H1 (cell line): ENCODE data around the gene THBS3.

ENCODE experiments used
- CBX5 ChIP-seq: fragments of 300-800, 300-1000 bp; sonication (generic); IDR thresholded peaks from 2 replicates; pipeline ENCODE4 v1.7.1; 2016; ENCODE audit warnings: antibody characterized with exemption, low read length, low read depth
- CEBPB ChIP-seq: IDR thresholded peaks from 2 replicates; pipeline ENCODE4 v1.6.1; 2012; ENCODE audit warnings: low read depth, low read length
- CHD1 ChIP-seq: IDR thresholded peaks from 2 replicates; pipeline ENCODE4 v1.6.1; 2012; ENCODE audit warnings: low read depth, low read length, improper control_type of control experiment
- EZH2 ChIP-seq: fragments of 200-600 bp; sonication (generic); IDR thresholded peaks from 2 replicates; pipeline ENCODE4 v1.7.1; 2012; ENCODE audit warnings: low read depth, mild to moderate bottlenecking, moderate library complexity, low read length, inconsistent platforms; ENCODE audit not compliant: severe bottlenecking
- JUND ChIP-seq: IDR thresholded peaks from 2 replicates; pipeline ENCODE4 v1.6.1; 2011; ENCODE audit warnings: mild to moderate bottlenecking, improper control_type of control experiment, low read length
- SP1 ChIP-seq: IDR thresholded peaks from 2 replicates; pipeline ENCODE4 v1.6.1; 2011; ENCODE audit warnings: low read depth, low read length
- TBP ChIP-seq: IDR thresholded peaks from 2 replicates; pipeline ENCODE4 v1.6.1; 2011; ENCODE audit warnings: low read depth, low read length, improper control_type of control experiment
- YY1 ChIP-seq: IDR thresholded peaks from 2 replicates; pipeline ENCODE4 v1.6.1; 2011; ENCODE audit warnings: low read depth, mild to moderate bottlenecking, low read length
- TF ChIP-seq, protein P1 (sequence below), 3 experiments: IDR thresholded peaks; 1 replicate in 2 of 3; 2 replicates in 1 of 3; pipeline versions ENCODE4 v1.5.1 to v1.6.1; 2011; ENCODE audit warnings: low read length in 3 of 3, mild to moderate bottlenecking in 3 of 3, inconsistent platforms in 2 of 3, low read depth in 1 of 3, moderate library complexity in 1 of 3; ENCODE audit not compliant: insufficient read depth in 1 of 3; ENCODE audit errors: control extremely low read depth in 1 of 3

DNA sequence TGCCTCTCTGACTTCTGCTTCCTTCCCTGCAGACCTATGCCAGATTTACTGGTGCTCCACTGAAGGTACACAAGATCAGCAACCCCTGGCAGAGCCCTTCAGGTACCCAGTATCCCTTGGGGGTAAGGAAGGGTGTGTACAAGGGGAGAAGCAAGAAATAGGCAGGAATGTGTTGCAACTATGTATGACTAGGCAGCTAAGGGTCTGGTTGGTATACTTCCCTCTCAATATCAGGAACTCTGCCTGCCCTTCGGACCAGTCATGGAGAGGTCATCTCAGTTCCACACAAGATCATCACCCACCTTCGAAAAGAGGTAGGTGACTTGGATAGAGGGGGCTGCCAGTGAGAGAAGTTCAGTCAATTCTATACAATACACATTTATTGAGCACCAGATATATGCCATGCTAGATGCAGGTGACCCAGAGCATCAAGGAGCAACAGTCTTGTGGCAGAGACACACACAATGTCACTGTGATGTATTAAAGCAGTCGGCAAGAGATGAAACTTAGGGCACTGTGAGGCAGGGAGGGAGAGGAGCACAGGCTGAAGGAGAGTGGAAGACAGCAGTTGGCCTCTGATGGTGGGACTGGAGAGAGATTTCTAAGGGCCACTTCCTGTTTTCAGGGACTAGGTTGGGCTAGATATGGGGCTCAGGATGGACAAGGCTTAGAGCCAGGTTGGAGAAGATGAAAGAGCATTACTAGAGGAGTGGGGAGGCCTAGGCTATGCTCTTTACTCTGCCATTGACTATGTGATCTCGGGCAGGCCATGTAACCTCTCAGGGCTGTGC is 2.8 kb upstream of the THBS3 start:
- TF ChIP-seq JUND (no peak), SP1 (no peak), YY1 (no peak), CEBPB (no peak), CBX5 (no peak), CHD1 (no peak), EZH2 (no peak), TBP (no peak)
- TF ChIP-seq, protein P1, sequence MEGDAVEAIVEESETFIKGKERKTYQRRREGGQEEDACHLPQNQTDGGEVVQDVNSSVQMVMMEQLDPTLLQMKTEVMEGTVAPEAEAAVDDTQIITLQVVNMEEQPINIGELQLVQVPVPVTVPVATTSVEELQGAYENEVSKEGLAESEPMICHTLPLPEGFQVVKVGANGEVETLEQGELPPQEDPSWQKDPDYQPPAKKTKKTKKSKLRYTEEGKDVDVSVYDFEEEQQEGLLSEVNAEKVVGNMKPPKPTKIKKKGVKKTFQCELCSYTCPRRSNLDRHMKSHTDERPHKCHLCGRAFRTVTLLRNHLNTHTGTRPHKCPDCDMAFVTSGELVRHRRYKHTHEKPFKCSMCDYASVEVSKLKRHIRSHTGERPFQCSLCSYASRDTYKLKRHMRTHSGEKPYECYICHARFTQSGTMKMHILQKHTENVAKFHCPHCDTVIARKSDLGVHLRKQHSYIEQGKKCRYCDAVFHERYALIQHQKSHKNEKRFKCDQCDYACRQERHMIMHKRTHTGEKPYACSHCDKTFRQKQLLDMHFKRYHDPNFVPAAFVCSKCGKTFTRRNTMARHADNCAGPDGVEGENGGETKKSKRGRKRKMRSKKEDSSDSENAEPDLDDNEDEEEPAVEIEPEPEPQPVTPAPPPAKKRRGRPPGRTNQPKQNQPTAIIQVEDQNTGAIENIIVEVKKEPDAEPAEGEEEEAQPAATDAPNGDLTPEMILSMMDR (IDR thresholded peaks at IDR 0.05; ENCODE audit: control extremely low read depth in 1 of 3, insufficient read depth in 1 of 3, low read depth in 1 of 3, low read length in 3 of 3), result no peak
